ENCODE measurements around the gene CHRNA4. TPM values are rescaled to one million over a fixed set of nuclear protein-coding genes. Genes with fewer than 3 reads are reported as not detected.

CHRNA4 gene
- total RNA-seq = not detected

DNA sequence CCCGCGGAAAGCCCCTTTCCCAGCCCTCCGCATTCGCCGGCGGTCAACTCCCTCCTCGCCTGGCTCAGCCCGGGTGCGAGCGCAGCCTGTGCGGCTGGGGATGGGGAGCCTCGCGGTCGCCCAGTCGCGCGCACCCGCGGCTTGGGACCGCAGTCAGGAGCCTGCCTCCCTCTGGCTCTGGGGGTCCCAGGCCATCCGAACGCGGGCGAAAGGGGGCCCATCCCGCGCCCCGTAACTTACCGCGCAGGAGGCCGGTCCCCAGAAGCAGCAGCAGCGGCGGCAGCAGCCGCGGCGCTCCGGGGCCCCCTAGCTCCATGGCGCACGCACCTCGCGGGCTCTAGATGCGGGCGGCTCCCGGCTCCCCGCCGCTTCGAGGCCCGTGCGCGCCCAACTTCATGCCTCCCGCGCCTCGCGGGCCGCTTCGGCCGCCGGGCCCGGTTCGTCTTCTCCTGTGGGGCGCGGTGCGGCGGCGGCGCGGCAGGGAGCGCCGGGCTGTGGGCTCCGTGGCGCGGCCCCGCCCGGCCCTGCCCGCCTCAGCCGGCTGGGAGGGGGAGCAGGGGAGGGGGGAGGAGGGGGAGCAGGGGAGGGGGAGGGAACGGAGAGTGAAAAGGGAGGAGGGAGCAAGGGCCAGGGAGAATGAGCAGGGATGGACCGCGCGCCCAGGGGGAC, at the start of gene CHRNA4:
CHRNA4 (minus strand) TSS at position 500 of the 669 bp plus-strand sequence; CDS start at position 316, 184 bp downstream.
- Mint-ChIP-seq H3K27me3 (peaks cover 15% of the 10 kb centered on the region), H3K9me3 (no peaks in the 10 kb centered on the region), H3K36me3 (ENCODE audit: low read depth) (no peaks in the 10 kb centered on the region), H3K27ac (no peak within 1 kb of the TSS), H3K4me1 (no peaks in the 10 kb centered on the region), H3K4me3 (no peak within 1 kb of the TSS)
- ATAC-seq (replicated peaks) = peak; percentile 26

DNA sequence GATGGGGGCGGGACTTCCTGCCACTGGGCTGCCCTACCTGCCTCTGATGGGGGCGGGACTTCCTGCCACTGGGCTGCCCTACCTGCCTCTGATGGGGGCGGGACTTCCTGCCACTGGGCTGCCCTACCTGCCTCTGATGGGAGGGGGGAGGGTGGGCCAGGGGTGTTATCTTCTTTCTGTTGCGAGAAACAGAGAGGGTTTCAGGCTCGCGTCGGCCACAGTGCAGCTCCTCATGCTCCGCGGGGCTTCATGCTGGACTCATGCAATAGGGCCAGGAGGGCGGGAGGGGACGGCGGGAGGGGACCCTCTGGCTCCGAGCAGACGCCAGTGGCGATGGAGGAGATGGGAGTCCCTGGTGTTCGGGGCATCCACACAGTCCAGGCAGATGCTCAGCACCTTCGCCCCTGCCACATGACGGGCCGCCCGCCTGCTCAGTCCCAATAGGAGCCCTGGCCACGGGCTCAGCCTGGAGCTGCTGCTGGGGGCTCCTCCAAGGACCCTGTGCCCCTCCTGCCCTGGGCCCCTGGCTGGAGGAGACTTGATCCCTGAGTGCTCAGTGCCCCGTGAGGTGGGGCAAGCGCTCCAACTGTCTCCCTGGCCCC, 48.8 kb upstream of the CHRNA4 start:
- no peak overlapping the region for H3K27ac Mint-ChIP-seq
- no peaks in the 10 kb centered on the region for H3K4me1 Mint-ChIP-seq
- H3K4me3 Mint-ChIP-seq = no peak overlapping the region
- H3K9me3 Mint-ChIP-seq = no peaks in the 10 kb centered on the region
- no peaks in the 10 kb centered on the region for H3K36me3 Mint-ChIP-seq (ENCODE audit: low read depth)
- peaks cover 7% of the 10 kb centered on the region for H3K27me3 Mint-ChIP-seq
- no peak for ATAC-seq (replicated peaks)

DNA sequence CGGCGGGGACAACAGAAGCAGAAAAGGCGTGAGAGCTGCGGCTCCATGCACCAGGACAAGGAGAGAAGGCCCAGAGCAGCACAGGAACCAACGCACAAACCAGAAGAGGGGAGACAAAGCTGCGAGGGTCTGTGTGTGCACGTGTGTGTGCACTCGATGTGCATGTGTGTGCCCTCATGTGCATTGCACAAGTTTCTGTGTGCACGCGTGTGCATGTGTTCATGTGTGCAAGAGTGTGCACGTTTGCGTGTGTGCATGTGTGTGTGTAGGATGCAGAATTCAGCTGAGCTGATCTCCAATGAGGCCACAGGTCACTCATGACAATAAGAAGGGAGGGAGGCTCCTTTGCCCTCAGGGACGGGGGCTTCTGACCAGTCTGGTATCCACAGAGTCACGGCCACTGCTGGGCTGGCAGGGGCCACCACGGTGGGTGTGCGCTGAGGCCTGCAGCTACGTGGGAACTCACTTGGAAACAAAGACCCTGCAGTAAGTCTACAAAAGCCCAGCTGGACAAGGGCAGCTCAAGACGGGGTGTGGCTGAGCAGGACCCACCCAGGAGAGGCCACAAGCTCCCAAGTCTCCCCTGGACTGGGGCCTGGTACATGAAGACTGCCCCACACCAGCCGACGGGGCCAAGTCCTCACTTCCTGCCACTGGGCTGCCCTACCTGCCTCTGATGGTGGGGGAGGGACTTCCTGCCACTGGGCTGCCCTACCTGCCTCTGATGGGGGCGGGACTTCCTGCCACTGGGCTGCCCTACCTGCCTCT, 48.1 kb upstream of the CHRNA4 start:
- H3K36me3 Mint-ChIP-seq (ENCODE audit: low read depth) = no peaks in the 10 kb centered on the region
- H3K27ac Mint-ChIP-seq = no peak overlapping the region
- ATAC-seq (replicated peaks) = no peak
- H3K4me3 Mint-ChIP-seq = no peak overlapping the region
- no peaks in the 10 kb centered on the region for H3K9me3 Mint-ChIP-seq
- H3K4me1 Mint-ChIP-seq = no peaks in the 10 kb centered on the region
- peaks cover 7% of the 10 kb centered on the region for H3K27me3 Mint-ChIP-seq

DNA sequence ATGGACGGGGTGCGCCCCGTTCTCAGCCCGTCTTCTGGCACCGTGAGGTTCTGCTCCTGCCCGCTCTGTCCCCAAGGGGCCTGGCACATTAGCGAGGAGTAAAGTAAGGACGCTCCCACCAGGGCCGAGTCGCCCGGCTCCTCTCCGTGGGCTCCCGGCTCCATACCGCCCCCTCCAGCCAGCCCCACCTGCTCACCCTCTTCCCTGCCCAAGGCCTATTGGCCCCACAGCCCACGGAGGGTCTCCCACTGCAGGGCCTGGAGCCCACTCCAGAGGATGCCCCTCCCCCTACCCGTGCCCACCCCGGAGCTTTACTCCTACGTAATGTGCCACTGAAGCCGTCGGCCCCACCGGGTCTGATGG, 47.5 kb upstream of the CHRNA4 start:
- Mint-ChIP-seq H3K4me3 (no peak overlapping the region), H3K27ac (no peak overlapping the region), H3K4me1 (no peaks in the 10 kb centered on the region), H3K36me3 (ENCODE audit: low read depth) (no peaks in the 10 kb centered on the region), H3K9me3 (no peaks in the 10 kb centered on the region), H3K27me3 (peaks cover 7% of the 10 kb centered on the region)
- ATAC-seq (replicated peaks) = no peak

DNA sequence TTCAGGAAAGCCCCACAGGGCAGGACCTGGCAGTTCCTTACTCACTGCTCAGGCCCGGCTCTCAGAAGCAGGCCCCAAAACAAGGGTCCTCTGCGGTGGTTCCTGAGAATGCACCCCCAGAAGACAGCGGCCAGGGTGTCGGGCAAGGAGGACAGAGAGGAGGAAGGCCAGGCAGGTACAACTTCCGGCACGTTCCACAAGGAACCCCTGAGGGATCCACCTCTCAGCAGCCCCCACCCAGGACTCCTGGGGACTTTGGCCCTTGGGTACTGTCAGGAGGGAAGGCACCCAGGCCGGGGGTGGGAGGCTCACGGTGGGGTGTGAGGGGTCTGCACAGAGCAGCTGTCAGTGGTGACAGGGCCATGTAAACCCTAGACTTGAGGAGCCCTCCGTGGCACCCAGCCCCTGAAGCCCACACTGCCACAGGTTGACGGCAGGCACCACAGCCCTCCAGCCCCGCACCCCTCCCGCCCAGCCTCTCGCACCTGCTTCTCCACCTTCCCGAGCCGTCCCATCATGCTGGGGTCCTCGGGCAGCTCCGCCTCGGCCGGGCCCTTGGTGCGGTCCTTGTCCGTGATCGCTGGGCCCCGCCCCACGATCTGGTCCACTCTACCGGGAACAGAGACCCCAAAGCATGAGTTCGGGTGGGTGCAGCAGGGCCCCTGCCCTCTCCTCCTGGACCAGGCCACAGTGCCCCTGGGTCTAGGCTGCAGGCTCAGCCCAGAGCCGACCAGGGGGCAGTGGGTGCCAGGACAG, 47.0 kb upstream of the CHRNA4 start:
- H3K36me3 Mint-ChIP-seq (ENCODE audit: low read depth) = no peaks in the 10 kb centered on the region
- H3K4me1 Mint-ChIP-seq = no peaks in the 10 kb centered on the region
- no peak overlapping the region for H3K4me3 Mint-ChIP-seq
- H3K27me3 Mint-ChIP-seq = peaks cover 7% of the 10 kb centered on the region
- H3K9me3 Mint-ChIP-seq = no peaks in the 10 kb centered on the region
- no peak overlapping the region for H3K27ac Mint-ChIP-seq
- ATAC-seq (replicated peaks) = no peak

DNA sequence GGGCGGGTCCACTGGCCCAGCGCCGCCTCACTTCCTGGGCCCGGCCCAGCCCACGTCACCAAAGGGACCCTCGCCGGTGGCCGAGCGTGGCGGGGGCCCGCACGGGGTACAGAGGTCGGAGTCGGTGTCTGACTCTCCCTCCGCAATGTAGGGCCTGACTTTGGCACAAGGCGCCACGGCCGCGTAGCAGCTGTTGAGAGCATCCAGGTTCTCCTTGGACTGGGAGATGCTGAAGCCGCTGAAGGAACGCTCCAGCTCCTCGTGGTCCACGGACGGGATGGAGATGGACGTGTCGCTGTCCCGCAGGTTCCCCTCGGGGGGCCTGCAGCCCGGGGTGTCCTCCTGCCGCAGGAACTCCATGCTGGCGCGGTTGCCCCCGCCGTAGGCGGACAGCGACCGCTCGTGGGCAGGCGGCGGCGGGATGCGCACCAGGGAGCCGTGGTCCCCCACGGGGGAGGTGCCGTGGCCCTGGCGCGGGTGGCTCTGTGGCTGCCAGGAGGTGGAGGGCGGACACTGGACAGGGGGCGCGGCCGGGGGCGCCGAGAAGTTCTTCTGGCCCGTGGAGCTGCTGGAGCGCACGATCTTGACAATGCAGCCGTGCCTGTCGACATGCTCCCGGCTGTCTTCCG, 45.6 kb upstream of the CHRNA4 start:
- Mint-ChIP-seq H3K9me3 (no peaks in the 10 kb centered on the region), H3K4me3 (no peak overlapping the region), H3K27me3 (no peaks in the 10 kb centered on the region), H3K27ac (no peak overlapping the region), H3K4me1 (no peaks in the 10 kb centered on the region), H3K36me3 (ENCODE audit: low read depth) (no peaks in the 10 kb centered on the region)
- ATAC-seq (replicated peaks) = no peak

DNA sequence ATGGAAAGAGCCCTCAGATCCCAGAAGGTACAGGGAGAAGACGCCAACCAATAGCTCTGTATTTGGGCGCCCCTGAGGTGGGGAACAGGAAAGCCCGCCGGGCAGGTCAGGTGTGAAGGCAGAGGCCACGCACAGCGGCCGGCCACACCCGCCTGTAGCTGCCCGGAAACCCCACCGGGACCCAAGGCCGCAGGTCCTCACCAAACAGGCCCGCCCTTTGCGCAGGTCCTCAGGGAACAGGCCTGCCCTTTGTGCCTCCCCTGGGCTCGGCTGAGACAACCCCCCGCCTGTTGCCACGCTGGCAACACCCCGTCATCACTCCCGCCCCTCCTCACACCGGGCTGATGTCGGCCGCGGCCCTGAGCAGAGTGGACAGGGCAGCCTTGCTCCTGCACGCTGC, 44.9 kb upstream of the CHRNA4 start:
- H3K4me1 Mint-ChIP-seq = no peaks in the 10 kb centered on the region
- H3K9me3 Mint-ChIP-seq = no peaks in the 10 kb centered on the region
- no peak overlapping the region for H3K27ac Mint-ChIP-seq
- H3K36me3 Mint-ChIP-seq (ENCODE audit: low read depth) = no peaks in the 10 kb centered on the region
- no peak overlapping the region for H3K4me3 Mint-ChIP-seq
- no peak for ATAC-seq (replicated peaks)
- no peaks in the 10 kb centered on the region for H3K27me3 Mint-ChIP-seq

DNA sequence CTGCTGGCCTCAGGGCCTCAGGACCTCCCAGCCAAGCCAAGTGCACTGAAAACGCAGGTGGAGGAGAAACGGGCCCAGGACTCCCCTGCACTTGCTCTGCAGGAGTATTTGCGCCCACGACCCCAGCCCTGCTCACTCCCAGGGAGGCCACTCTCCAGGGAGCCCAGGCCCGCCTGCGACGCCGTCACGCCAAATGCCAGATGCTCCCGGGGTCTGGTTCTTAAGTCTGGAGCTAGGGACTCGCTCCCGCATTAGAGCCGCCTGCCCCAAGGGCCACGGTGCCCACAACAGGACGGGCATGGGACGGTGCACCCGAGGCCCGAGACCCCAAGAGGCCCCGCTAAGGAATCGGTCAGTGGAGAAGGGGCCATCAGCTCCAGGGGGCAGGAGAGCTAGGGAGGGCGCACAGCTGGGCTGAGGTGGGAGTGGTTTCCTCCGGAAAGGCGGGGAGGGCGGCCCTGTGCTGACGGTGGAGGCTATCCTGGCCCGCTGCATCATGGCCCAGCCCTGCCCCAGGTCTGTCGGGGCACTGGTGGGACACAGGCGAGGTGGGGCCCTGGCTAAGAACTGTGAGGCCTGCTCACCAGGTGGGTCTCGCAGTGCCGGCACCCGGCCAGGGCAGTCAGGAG, 44.1 kb upstream of the CHRNA4 start:
- Mint-ChIP-seq H3K36me3 (ENCODE audit: low read depth) (no peaks in the 10 kb centered on the region), H3K4me3 (no peak overlapping the region), H3K9me3 (no peaks in the 10 kb centered on the region), H3K27ac (no peak overlapping the region), H3K4me1 (no peaks in the 10 kb centered on the region), H3K27me3 (no peaks in the 10 kb centered on the region)
- no peak for ATAC-seq (replicated peaks)

DNA sequence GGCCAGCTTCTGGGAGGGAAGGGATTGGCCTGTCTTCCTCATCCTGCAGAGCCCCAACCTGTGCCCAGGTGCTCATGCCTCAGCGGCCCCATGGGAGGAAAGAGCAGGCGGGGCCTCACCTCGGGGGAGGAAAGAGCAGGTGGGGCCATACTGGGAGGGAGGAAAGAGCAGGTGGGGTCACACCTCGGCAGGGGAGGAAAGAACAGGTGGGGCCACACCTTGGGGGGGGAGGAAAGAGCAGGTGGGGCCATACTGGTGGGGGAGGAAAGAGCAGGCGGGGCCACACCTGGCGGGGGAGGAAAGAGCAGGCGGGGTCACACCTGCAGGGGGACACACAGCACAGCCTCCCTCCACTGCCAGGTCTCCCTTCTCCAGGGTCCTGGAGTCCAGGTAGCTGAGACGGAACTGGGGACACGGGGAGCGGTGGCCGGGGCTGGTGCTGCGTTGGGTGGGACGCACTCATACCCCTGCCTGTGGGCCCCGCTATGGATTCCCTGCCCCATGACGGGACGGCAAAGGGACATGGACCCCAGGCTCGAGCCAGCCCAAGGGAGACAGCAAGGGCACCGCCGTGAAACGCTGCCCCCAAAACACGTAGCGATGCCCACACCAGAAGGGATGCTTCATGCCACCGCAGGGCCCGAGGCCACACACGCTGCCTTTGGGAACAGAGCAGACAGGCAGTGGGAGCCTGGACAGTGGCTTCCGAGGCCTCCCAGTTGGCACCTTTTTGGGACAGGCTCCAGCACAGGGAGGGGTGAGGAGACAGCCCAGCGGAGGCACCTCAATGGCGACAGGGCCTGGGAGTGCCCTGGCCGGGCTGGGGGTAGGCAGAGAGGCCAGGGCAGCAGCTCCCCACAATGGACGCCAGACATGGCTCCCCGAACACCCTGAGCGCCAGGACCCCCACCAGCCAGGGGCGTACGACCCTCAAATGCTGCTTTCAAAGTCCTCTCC, 43.3 kb upstream of the CHRNA4 start:
- H3K9me3 Mint-ChIP-seq = no peaks in the 10 kb centered on the region
- no peaks in the 10 kb centered on the region for H3K4me1 Mint-ChIP-seq
- no peaks in the 10 kb centered on the region for H3K27me3 Mint-ChIP-seq
- H3K36me3 Mint-ChIP-seq (ENCODE audit: low read depth) = no peaks in the 10 kb centered on the region
- no peak overlapping the region for H3K27ac Mint-ChIP-seq
- no peak for ATAC-seq (replicated peaks)
- H3K4me3 Mint-ChIP-seq = no peak overlapping the region

DNA sequence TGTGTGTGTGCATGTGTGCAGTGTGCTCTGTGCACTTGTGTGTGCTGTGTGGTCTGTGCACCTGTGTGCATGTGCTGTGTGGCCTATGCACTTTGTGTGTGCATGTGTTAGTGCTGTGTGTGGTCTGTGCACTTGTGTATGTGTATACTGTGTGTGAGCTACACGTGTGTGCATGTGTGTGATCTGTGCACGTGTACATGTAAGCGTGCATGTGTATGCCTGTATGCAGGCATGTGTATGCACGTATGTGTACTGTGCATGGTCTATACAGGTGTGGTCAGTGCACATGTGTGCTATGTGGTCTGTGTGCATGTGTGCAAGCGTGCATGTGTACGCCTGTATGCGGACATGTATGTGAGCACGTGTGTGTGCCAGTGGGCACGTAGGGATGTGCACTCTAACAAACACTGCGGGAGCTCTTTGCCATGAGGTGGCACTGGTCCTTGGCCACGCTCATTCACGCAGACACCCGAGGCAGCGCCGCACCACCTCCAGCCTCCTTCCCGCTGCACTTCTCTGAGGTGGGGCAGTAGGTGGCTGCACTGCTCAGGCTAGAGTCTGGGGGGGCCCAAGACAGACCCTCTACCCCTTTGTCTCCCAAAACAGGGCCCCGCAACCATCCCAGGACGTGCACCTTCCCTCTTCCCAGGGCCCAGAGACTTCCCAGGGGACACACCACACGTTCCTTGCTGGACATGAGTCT, 42.4 kb upstream of the CHRNA4 start:
- no peaks in the 10 kb centered on the region for H3K4me1 Mint-ChIP-seq
- no peak overlapping the region for H3K27ac Mint-ChIP-seq
- no peak for ATAC-seq (replicated peaks)
- no peak overlapping the region for H3K4me3 Mint-ChIP-seq
- H3K9me3 Mint-ChIP-seq = no peaks in the 10 kb centered on the region
- no peaks in the 10 kb centered on the region for H3K27me3 Mint-ChIP-seq
- H3K36me3 Mint-ChIP-seq (ENCODE audit: low read depth) = no peaks in the 10 kb centered on the region

DNA sequence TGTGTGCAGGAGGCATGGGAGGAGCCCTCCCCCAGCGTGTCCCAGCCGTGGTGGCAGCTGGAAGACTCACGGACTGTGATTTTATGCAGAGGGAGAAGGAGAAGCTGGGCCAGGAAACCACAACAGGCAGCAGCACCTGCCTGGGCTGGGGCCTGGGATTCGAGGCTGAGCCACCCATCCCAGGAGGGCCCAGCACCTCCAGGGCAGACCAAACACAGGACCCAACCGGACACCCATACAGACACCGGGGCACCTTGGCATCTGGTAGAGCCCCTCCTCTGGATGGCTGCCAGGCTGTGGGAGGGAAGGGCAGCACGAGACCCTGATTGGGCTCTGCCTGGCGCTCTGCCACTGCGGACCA, 41.7 kb upstream of the CHRNA4 start:
- Mint-ChIP-seq H3K9me3 (no peaks in the 10 kb centered on the region), H3K27ac (no peak overlapping the region), H3K4me1 (no peaks in the 10 kb centered on the region), H3K27me3 (no peaks in the 10 kb centered on the region), H3K36me3 (ENCODE audit: low read depth) (no peaks in the 10 kb centered on the region), H3K4me3 (no peak overlapping the region)
- no peak for ATAC-seq (replicated peaks)

DNA sequence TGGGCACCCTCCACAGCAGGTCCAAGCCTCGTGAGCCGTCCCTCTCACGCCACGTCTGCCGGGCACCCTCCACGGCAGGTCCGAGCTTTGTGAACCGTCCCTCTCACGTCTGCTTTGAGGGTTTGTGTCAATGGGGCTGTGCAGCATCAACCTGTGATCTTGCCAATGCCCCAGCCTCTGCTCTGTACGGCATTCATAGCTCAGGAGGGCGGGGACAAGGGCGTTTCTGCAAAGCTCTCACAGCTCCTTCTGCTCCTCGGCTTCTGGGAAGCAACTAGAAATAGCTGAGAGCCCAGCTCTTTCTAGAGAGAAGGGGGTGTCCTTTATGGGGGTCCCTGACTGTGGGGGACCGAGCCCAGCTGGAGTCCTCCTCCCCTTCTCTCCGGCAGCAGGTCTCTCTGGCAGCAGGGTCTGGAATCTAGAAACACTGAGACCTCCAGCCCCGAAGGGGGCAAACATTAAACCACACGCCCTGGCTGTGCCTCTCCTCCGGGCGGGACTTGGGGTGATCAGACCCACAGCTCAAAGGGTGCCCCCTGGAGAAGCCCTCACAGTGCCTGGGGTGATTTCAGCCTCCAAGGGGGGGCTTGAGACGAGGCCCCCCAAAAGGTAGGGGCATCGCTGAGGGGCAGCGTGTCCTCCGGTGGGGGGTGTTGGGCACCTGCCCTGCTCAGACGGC, 41.2 kb upstream of the CHRNA4 start:
- Mint-ChIP-seq H3K36me3 (ENCODE audit: low read depth) (no peaks in the 10 kb centered on the region), H3K4me3 (no peak overlapping the region), H3K4me1 (no peaks in the 10 kb centered on the region), H3K27ac (no peak overlapping the region), H3K27me3 (no peaks in the 10 kb centered on the region), H3K9me3 (no peaks in the 10 kb centered on the region)
- no peak for ATAC-seq (replicated peaks)
